ELF-1 (cell line): ENCODE results near the gene ITSN1.
"Not testable (repeated sequence)": the region's sequence is repeated elsewhere in the genome, so short reads cannot be mapped to it uniquely, and the experiment has no call there.

Experiments
- DNase-seq: peaks from one replicate; pipeline ENCODE4 v3.0.0-alpha.2; 2016; ENCODE audit warnings: low read depth, low spot score

Gene ITSN1

GRCh38 chr21:33926248-33926647, 283.9 kb downstream of the ITSN1 start:
- not testable (repeated sequence) for DNase-seq

- peak; percentile 64 for DNase-seq
Observed at GRCh38 chr21:33931052-33931798, 288.9 kb downstream of the ITSN1 start.

- no peak for DNase-seq
Observed at GRCh38 chr21:33931799-33932390, 289.6 kb downstream of the ITSN1 start.

GRCh38 chr21:33932731-33933130, 290.4 kb downstream of the ITSN1 start:
- no peak for DNase-seq

DNA sequence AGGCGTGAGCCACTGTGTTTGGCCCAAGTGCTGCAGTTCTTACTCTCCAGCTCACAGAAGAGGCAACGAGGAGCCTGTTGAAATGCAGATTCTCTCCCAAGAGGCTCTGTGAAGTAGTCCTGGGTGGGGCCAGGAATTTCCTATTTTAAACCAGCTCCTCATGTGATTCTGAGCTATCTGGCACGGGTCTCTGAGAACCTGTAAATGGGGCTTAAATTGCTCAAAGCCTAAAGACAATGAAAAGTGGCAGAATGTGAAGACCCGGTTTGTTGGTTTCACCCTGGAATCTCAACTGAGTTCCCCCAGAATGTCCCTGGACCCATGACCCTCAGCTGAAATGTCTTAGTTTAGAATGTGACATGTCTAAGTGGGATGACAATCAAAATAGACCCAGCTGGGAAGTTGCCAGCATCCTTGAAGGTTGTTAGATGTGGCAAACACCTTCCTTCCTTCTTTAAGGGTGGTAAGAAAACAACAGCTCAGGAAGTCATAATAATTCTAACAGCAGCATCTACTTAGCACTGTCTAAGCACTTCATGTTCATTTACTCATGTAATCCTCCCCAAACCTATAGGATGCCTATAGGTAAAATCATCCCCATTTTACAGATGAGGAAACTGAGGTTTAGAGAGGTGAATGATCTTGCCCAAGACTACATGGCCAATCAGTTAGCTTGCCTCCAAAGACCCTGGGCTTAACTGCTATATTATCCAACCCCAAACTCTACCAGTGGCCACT, 294.2 kb downstream of the ITSN1 start:
- peak; percentile 20 for DNase-seq

- DNase-seq = no peak
Observed at GRCh38 chr21:33937146-33937545, 294.8 kb downstream of the ITSN1 start.

- DNase-seq = no peak
Observed at GRCh38 chr21:33937931-33938339, 295.6 kb downstream of the ITSN1 start.

- DNase-seq = no peak
Observed at GRCh38 chr21:33938381-33938780, 296.1 kb downstream of the ITSN1 start.

- DNase-seq = no peak
Observed at GRCh38 chr21:33939226-33939625, 296.9 kb downstream of the ITSN1 start.

- no peak for DNase-seq
Observed at GRCh38 chr21:33940164-33940880, 298.0 kb downstream of the ITSN1 start.

- peak; percentile 18 for DNase-seq
Observed at GRCh38 chr21:33940881-33941245, 298.6 kb downstream of the ITSN1 start.

DNA sequence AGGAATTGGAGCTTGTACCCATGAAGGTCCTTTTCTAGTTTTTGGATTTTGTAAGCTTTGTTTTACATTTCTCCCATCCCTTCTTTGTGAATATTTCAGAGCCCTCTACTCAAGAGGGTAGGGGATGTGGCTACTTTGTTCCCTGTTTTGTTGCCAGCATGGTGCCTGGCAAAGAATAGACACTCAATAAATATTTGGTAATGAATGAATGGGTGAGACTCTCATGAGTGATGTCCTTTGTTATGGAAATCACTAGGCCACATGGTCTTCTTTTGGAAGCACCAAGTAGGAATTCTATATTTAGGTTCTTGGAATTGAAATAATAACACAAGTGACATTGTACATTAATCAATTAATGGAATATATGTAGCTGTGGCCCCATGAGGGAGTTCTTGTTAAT, 300.1 kb downstream of the ITSN1 start:
- DNase-seq = no peak

GRCh38 chr21:33943293-33943692, 301.0 kb downstream of the ITSN1 start:
- no peak for DNase-seq

- no peak for DNase-seq
Observed at GRCh38 chr21:33944185-33944763, 302.0 kb downstream of the ITSN1 start.

GRCh38 chr21:33945652-33946270, 303.5 kb downstream of the ITSN1 start:
- DNase-seq = no peak

- DNase-seq = peak; percentile 95
Observed at GRCh38 chr21:33947451-33948095, 305.3 kb downstream of the ITSN1 start.

DNA sequence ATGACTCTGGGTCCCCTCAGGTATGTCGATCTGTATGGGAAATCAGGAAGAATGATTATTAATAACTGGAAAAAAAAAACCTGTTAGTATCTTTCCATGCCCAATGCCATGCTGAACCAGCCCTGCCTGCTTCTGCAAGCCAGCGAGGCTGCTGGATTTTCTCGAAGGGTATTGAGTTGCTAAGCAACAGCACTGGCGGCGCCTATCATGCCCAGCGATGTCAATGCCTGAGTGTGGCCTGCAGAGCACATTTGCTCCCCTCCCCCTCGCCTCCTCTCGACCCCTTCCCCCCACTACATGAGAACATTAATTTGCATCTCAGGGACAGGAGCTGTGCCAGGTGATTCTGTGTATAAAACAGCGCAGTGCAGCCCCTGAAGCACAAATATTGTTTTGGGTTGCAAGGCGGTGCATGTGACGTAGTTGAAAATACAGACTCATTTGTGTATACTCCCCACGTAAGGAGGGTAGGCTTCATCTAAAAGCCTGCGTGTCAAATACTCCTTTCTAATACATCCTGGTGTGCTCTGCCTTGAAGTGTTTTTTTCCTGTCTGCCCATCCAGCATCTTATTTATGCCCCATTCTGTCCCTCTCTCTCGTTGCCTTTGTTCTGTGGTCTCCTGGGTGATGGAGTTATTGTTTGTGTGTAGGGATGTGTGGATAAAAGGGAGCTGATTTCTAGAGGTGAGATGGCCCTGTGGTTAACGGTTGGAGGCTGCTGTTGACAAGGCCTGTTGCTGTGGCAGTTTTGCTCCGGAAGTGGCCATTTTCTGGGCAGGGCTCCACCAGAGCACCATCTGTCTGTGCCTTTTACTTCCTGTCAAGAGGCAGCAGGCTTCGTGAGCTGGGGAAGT, 306.0 kb downstream of the ITSN1 start:
- DNase-seq = peak; percentile 93

DNA sequence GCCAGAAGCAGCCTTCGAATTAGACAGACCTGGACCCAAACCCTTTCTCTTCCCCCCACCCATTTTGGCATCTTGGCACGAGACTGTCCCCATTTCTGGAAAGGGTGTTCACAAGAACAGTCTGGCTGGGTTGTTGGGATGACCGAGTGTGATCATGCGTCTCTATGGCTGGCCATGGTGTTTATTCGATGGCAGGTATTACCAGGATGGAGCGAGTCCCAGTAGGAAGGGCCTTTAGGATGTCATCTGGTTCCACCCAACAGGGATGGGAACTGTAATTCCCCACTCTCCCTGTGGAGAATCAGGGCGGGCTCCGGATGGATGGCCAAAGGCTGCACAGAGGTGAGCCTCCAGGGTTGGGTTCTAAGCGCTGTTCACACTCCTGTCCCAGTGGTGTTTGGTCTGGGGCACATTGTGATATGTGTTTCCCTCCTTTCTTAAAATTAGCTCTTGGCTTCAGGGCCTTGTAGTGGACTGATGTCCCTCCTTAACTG, 306.7 kb downstream of the ITSN1 start:
- DNase-seq = no peak
